AG08395 (cell line): Measurements from ENCODE around the gene SDCCAG8.

ENCODE experiments used
- DNase-seq: peaks from one replicate; pipeline ENCODE4 v3.0.0; 2012; ENCODE audit warnings: mixed read lengths, low spot score

Gene SDCCAG8

DNA sequence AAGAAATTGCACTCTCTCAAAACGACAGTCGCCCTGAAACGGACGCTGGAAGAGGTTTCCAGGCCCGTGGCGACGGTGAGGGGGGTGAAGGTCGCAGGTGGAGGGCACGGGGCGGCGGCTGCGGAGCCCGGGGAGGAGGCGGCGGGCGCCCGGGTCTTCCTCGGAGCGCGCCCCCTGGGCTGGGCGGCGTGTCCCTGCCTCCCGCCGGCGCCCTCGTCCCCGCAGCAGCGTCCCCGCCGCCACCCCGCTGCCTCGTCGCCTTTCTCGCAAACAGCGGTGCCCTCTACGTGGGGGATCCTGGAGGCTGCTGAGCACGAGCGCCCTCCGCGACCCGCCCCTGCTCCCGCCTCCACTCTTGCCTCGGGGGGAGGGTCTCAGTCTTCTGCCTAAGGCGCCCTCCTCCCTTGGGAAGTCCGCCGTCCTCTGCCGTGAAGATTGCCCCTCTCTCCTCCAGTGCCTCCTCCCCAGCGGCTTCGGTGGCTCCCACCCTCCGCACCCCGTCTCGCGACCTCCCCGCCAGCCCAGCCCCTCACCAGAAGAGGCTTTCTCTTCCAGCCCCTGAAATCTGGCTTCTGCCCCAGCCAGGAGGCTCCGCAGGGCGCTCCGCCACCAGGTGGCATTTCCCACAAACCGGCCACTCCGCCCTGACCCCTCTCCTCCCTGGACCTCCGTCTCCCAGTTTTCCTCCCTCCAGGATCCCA, 227.4 kb downstream of the SDCCAG8 start:
- no peak for DNase-seq

DNA sequence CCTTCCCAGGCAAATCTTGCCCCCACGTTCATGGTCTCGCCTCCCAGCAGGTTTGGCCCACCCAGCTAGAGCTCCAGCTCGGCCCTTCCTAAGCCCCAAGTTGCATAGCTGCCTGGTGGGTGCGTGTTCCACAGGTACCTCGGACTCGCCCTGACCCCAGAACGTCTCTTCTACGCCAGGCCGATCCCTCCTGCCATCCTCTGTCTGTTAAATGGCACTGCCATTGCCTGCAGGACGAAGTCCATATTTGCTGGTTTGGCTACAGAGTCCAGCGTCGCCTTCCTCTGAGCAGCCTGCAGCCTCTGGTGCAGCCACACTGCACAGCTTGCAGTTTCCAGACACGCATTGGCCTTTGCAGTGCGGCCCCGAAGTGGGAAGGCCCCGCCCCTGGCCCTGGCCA, 228.1 kb downstream of the SDCCAG8 start:
- no peak for DNase-seq

DNA sequence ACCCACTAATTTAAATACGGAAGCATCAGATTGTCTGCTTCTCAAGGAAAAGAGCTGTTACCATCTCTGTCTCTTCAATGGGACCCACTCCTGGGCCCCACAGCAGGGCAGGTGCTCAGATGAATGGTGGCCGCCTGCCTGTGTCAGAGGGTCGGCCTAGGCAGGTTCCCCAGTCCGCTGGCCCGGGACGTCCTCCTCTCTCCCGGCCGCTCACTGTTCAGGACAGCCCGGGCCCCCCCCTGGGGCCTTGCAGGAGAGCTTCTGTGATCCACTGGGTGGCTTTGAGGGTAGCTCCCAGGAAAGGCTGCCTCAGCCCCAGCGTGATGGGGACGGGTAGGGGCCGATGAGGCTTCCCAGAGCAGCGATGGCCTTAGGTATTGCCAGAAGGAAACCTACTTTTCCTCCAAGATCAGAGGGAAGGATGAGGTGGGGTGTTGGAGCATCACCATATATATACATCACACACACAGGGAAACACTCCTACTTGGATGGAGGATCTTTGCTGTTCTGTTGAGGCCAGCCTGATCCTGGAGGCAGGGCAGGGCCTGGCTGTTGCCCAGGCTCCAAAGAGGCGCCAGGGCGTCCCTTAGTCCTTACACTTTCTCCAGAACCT, 231.3 kb downstream of the SDCCAG8 start:
- no peak for DNase-seq

DNA sequence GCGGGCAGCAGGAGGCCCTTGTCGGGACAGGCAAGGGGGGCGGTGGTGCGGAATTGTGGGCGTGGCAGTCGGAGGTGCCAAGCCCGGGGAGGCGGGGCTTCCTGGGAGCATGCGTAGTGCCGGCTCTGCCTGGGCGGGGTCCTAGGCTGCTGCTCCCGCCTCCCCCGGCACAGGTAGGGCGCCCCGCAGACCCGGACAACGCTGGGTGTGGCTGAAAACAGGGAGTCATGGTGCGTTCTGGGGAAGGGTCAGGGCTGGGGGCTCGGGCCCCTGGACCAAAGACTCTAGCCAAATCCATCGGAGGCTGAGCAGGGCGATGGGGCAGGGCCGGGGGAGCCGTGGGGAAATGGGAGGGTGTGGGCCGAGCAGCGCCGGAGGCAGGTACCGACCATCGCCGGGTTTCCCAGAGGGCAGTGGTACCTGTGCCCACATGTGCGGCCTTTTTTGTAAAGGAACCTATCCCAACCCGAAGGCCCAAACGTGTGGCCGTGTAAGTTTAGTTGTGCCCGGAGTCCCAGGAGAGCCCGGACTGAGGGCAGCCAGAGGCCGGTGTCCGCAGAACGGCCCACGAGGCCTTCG, 231.9 kb downstream of the SDCCAG8 start:
- DNase-seq = no peak

DNA sequence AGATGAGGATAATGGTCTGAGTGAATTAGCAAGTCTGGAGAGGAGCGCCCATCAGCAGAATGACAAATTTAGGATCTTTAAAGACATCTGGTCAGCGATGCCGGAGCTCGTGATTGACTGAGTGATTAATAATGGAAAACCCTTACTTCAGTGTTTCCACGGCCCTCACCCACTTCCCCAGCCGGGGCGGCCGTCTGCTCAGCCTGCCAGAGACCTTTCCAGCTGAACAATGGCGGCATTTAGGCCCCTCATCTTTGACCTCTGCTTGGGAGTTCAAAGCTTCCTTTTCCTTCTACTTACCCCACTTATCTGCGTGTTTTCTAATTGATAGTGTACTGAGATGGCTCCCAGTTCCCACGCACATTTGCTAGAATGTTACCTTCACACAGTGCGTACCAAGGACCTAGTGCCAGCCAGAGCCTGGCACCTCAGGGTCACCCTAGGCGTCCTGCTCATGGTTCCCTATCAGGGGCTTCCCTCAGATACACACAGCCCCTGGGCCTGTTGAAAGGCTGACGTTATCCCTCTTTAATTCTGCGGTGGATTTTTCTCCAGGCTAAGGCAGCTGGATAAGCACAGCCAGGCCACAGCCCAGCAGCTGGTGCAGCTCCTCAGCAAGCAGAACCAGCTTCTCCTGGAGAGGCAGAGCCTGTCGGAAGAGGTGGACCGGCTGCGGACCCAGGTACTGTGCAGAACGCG, 232.8 kb downstream of the SDCCAG8 start:
- no peak for DNase-seq

DNA sequence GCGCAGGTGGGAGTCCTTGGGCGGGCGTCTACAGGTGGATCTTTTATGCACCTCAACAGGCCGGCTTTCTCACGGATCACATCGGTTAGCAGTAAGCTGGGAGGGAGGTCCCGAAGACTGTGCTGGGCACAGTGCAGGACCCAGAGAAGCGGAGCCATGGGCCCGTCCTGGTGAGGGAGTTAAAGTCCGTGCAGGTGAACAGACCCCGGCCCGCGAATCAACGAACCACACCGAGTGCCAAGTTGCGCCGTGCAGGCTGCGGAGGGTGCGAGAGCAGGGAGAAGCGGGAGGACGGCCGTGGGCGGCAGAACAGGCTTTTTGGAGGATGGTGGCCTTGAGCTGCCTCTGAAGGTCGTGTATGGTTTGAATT, 233.3 kb downstream of the SDCCAG8 start:
- no peak for DNase-seq

DNA sequence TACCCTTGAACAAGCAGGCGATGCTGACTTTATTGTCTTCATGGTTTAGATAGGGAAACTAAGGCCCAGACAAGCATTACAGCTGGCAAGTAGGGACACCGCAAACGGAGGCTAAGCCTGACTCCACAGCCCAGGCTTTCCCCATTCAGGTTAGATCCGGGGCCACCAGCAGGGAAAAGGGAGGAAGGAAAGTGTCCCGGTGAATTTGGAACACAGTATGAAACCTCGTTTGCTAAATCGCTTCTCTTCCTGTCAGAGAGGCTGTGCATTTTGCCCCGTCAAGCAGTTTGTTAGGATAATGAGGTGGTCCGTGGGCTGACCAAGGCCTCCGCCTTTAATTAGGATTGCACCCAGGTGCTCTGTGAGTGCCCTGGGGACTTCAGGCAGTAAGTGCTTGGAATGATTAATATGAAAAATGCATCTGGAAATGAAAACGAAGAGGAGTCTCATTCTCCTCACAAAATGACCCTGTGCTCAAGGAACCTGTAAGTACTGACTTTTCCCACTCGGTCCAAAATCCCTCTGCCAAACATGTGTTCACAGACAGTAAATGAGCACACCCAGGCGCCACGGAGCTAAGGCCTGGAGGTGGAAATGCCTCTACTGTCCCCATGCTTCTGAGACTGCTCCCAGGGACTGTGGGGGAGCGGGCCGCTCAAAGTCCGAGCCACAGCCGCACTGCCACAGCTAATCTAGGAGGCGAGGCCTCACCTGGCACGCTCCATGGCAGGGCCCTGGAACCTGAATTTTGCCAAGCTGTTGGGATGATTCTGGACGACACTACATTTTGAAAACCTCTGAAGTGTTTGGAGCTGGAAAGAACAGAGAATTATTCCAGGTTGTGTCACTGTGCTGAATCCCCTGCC, 234.1 kb downstream of the SDCCAG8 start:
- DNase-seq = no peak

DNA sequence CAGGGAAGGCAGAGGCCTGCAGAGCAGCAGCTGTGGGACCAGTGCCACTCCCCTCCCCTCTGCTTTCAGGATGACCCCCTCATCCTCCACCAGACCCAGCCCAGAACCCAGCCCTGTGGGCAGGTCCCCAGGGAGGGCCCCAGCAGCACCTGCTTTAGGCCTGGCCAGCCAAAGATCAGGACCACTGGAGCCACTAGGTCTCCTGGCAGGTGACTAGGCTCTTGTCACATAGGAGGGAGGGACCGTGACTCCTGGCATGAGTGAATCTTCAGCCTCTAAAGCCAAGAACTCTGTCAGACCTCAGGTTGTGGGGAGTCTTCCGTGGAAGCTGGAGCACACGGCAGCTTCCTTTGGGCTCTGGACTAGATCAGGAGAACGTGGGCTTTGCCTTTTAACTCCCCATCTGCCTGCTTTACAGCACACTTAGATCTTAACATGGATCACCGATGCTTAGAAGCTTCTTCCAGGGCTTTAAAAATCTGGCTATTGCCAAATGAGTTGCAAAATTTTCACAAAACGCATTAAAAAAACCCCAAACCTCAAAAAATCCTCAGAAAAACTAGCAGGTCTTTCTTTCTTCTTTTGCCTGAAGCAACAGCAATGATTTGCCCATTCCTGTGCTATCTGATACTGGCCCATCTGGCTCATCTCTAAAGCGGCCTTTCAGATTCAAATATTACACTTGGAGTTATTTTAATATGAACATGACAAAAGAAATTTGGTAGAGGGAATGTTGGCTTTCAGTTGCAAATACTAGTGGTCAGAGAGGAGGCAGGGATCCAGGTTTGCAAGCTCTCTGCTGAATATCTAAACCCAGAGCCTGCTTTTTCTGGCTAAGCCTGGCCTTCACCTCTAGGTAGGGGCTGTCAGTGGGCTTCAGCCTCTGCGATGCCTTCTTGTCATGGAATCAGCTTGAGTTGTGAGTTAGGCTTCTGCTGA, 235.2 kb downstream of the SDCCAG8 start:
- peak; percentile 75 for DNase-seq

DNA sequence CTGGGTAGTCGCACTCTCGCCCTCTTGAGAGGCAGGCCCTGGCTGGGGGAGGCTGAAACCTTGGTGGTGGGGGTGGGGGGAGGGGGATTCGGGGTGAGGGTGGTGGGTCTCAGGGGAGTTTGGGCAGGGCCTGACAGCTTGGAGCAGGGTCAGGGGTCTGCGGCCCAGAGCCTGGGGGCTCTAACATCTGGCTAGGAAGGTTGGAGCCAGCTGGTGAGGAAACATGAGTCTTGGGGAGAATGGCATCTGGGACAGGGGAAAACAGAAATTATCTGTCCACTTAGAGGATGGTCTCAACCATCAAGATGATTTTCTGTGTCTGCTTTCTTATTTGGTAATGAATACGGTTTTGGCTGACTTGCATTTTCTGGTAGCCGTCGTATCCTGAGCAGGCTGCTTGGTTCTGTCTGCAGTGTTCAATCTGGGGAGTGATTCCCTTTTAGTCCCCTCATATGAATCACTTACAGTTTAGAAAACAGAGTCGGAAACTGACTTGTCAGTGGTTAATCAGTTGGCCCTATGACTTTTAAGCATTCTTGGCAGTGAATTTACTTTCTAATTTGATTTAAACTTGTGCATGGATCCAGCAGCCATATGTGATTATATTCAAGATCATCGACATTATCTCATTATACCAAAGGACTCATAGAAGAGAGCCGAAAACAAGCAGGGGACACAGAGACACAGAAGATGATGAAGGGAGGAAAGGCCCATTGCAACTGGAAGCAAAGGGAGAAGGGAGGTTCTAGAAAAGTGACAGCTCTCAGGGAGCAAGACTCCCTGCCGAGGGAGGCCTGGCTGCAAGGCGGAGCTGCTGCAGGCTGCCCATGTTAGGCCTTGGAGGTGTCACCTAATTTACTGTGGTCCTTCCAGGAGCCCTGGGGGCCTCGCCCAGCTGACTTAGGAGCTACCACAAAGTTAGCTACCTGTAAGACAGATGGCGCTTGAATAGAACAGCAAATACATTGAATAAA, 237.6 kb downstream of the SDCCAG8 start:
- DNase-seq = peak; percentile 14

DNA sequence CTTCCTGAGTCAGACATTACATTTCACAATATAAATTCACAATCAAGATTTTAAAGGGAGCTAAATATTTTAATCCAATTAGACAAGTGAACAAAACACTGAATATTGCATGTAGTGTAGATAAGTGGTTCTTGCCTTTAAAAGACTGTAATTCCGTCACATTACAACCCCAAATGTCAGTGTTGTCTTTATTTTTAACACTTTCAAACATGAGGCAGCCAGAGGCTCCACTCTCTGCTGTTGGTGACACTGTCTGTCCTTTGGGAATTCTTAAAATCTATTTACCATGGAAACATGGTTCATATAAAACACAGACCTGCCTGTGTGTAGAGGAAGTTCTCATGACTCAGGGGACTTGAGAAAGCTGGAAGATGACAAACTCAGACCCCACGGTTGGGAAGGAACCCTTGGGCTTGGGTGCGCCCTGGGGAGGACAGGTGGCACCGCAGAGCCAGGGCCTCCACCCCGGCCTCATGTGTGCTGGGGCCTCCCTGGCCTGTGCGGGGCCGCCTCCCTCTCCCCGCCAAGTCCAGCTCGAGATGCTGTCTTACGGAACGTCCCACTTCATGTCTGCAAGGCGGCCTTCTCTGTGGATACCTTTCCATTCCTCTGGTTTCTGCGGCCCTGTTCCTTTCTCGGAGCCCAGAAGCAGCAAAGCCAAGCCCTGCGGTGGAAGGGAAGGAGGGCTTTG, 239.0 kb downstream of the SDCCAG8 start:
- no peak for DNase-seq

DNA sequence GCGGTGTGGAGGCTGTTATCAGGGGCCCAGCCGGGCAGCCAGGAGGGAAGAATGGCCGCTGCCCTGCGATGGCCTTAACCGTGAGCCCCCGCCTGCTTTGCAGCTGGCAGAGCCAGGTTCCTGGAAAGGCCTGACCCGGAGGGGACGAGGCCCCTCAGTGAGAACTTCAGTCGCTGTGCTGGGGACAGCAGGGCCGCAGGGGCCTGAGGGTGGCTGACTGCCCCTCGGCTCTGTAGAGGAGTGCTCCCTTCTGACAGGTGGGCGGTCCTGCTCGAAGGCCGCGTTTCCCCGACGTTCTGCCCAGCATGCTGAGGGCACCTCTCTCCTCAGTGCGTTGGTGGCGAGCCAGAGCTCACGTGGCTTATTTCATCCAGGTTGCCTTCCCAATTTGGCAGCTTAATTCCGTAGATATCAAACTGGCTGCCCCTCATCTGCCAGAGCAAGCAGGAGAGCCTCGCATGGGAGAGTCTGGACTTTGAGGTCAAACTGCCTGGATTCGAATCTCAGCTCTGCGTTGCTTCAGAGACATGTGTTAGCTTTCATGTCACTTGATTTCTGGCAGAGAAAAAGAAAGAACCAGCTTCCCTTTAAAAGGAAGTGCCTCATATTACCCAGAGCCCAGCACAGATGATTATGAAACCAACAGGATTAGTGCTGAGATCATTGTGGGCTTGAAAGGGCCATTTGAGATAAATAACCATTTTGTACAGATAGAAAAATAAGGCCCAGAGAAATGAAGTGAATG, 239.8 kb downstream of the SDCCAG8 start:
- peak; percentile 71 for DNase-seq

DNA sequence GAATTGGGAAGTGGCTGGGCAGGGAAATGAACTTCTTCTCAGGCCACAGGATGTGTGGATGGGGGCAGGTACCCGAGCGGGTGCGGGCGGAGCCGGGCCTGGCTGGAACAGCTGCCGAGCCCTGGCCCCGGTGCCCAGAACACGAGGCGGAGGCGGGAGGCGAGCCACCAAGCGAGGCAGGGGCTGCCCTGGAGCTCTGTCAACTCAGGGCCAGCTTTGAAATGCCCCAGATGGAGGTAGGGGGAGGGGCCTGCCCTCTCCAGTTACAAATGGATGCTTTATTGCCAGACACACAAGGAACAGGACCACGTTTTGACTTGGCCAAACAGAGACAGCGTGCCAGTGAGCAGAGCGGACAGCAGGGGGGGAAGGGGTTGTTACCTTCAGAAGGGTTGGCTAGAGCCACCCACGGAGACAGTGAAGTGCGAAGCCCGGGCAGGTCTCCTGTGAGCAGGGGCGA, 240.4 kb downstream of the SDCCAG8 start:
- no peak for DNase-seq

DNA sequence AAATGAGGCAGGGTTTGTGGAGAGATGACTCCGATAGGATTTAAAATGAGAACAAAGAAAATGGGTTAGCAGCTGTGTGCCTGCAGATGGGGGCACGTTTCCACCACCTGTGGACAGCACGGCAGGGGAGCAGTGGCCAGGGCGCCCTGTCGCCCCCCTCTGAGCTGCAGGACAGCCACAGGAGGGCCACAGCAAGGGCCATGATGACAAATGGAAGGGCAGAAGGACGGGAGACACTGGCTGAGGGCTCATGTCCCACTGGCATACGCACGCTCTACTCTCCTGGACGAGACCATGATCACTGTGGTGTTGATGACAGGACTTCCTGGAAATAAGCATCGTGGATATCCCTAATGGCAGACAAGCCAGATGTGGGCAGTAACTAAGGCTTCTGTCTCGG, 241.0 kb downstream of the SDCCAG8 start:
- DNase-seq = no peak

DNA sequence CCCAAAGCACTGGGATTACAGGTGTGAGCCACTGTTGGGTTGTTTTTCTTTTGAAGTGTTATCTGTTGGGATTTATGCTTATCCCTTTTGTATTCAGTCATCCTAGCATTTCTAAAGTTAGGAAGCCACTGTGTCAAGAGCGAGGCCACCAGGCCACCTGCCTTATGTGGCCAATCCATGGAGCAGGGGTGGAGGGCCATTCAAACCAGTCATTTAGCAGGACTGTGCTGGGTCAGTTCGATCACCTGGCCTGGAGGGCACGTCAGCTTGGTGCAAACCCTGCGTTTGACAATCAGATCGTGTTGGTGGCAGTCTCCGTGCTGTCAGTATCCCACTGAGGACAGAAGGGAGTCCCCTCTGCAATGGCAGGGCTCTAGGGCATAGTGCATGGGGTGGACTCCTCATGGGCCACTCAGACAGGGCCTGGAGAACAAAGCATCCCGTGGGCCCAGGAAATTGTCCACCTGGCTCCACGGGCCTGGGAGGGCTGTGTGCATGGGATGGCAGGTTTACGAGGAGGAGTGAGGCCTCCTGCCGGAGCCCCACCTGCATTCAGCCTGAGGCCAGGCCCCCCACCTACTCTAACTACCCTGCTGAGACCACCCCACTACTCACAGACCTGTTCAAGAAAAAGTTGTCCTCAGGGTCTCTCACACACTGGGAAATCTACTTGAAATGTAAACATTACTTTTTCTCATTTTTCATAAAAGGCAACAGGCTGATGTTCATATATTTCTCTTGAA, 242.3 kb downstream of the SDCCAG8 start:
- DNase-seq = no peak

DNA sequence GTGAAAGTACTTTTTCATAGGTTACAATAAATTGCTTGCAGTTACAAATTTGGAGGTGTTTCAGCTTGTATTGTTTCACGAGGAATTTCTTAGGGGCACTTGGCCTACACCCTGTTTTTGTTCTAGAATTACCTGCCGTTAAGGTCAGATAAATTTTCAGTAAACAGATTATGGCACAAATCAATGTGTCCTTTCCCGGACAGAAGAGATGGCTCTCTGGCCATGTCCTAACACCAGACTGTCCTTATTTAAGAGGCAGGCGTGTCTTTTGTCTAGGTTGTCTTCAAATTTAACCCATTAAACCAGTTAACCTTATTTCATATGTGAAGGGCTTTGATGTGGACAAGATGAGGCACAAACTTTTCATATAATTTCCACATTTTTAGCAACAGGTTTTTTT, 243.4 kb downstream of the SDCCAG8 start:
- no peak for DNase-seq

DNA sequence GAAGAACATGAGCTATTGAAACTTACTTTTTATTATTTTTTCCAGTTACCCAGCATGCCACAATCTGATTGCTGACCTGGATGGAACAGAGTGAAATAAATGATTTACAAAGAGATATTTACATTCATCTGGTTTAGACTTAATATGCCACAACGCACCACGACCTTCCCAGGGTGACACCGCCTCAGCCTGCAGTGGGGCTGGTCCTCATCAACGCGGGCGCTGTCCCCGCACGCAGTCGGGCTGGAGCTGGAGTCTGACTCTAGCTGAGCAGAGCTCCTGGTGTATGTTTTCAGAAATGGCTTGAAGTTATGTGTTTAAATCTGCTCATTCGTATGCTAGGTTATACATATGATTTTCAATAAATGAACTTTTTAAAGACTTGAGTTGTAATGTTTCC, 243.9 kb downstream of the SDCCAG8 start:
- DNase-seq = no peak

DNA sequence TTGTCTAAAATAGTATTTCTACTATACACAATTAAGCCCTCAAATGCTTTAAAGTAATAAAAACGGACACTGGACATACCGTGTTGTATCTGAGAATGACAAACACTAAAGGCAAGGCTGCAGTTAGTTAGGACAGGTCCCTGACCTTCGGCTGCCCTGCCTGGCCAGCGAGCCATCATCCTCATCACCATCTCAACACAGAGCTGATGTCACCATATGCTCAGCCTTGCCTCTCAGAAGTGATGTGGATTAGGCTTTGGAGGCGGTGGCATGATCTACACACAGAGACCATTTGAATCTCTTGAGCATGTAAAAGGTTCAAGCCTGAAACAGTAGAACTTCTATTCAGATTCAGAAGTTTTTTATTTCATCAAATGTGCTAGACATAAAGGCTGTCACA, 244.7 kb downstream of the SDCCAG8 start:
- no peak for DNase-seq

DNA sequence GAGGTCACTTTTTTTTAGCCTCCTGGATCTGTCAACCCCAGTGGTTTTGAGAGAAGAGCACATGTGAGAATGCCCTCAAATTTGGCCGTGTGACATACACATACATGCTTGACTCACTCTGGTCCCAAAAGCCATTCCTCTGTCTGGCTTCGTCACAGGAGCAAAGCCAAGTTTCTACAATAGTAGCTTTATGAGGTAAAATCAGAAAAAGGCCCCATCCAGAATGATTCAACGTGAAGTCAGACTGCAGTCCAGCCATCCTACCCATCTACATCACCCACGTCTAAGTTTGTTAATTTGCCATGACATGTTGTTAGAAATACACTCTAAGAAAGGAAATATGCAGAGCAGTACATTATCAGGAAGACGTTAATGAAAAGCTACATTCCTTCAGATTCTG, 245.2 kb downstream of the SDCCAG8 start:
- peak; percentile 79 for DNase-seq
